ENCODE data around the gene GRB2.
A peak's percentile ranks its signal among the peaks of the same experiment; 100 is the strongest.

Gene GRB2

GRCh38 chr17:75316253-75316652 lies 89.2 kb downstream of the GRB2 start:
- Histone ChIP-seq H4K20me1 (no peaks in the 10 kb centered on the region), H3K36me3 (peaks cover 67% of the 10 kb centered on the region), H3K9me3 (no peaks in the 10 kb centered on the region), H3K27ac (no peak overlapping the region), H3K4me1 (peaks cover 20% of the 10 kb centered on the region), H3K4me2 (no peak overlapping the region), H3K4me3 (no peak overlapping the region), H3K27me3 (no peaks in the 10 kb centered on the region), H3K9ac (no peak overlapping the region)
- TF ChIP-seq Cebpa-rat (IDR thresholded peaks at IDR 0.05), result no peak

- Histone ChIP-seq H3K4me2 (no peak overlapping the region), H3K9ac (no peak overlapping the region)
- no peak for TF ChIP-seq Cebpa-rat (IDR thresholded peaks at IDR 0.05)
Measured at GRCh38 chr17:75315541-75316243, 89.8 kb downstream of the GRB2 start.

GRCh38 chr17:75313941-75314551 lies 91.4 kb downstream of the GRB2 start:
- H3K4me1 ChIP-seq, result peaks cover 31% of the 10 kb centered on the region
- no peak for TF ChIP-seq Cebpa-rat (IDR thresholded peaks at IDR 0.05)
- H3K4me3 ChIP-seq, result no peak overlapping the region
- H3K27ac ChIP-seq, result no peak overlapping the region
- H3K9ac ChIP-seq, result no peak overlapping the region
- H3K9me3 ChIP-seq, result no peaks in the 10 kb centered on the region
- peaks cover 45% of the 10 kb centered on the region for H3K36me3 ChIP-seq
- H3K4me2 ChIP-seq, result no peak overlapping the region
- no peaks in the 10 kb centered on the region for H4K20me1 ChIP-seq
- no peaks in the 10 kb centered on the region for H3K27me3 ChIP-seq

More at GRCh38 chr17:75315541-75316243, 89.8 kb downstream of the GRB2 start:
- no peaks in the 10 kb centered on the region for H3K9me3 ChIP-seq
- peaks cover 62% of the 10 kb centered on the region for H3K36me3 ChIP-seq
- no peak overlapping the region for H3K4me3 ChIP-seq
- peaks cover 20% of the 10 kb centered on the region for H3K4me1 ChIP-seq
- H3K27me3 ChIP-seq, result no peaks in the 10 kb centered on the region
- no peaks in the 10 kb centered on the region for H4K20me1 ChIP-seq
- no peak overlapping the region for H3K27ac ChIP-seq

GRCh38 chr17:75308732-75309629 lies 96.5 kb downstream of the GRB2 start:
- H4K20me1 ChIP-seq, result no peaks in the 10 kb centered on the region
- TF ChIP-seq Cebpa-rat (IDR thresholded peaks at IDR 0.05), result no peak
- peaks cover 44% of the 10 kb centered on the region for H3K4me1 ChIP-seq
- H3K27me3 ChIP-seq, result no peaks in the 10 kb centered on the region
- no peaks in the 10 kb centered on the region for H3K9me3 ChIP-seq
- H3K36me3 ChIP-seq, result peaks cover 3% of the 10 kb centered on the region; the same call in 1 of the 2 replicates
- H3K4me3 ChIP-seq, result no peak overlapping the region
- no peak overlapping the region for H3K27ac ChIP-seq
- H3K9ac ChIP-seq, result no peak overlapping the region
- no peak overlapping the region for H3K4me2 ChIP-seq

- peaks cover 9% of the 10 kb centered on the region; the same call in 1 of the 2 replicates for H3K36me3 ChIP-seq
- TF ChIP-seq Cebpa-rat (IDR thresholded peaks at IDR 0.05), result no peak
- no peaks in the 10 kb centered on the region for H4K20me1 ChIP-seq
- H3K27ac ChIP-seq, result 0 out of 2 replicates have a peak overlapping the region, but pooled peaks have one; percentile 22
- no peak overlapping the region for H3K9ac ChIP-seq
- peaks cover 43% of the 10 kb centered on the region for H3K4me1 ChIP-seq
- H3K4me3 ChIP-seq, result no peak overlapping the region
- H3K9me3 ChIP-seq, result no peaks in the 10 kb centered on the region
- H3K4me2 ChIP-seq, result peak overlapping the region; percentile 32; the same call in 1 of the 2 replicates
- H3K27me3 ChIP-seq, result no peaks in the 10 kb centered on the region
Measured at GRCh38 chr17:75307957-75308731, 97.3 kb downstream of the GRB2 start.

- Histone ChIP-seq H3K4me2 (no peak overlapping the region), H3K36me3 (peaks cover 16% of the 10 kb centered on the region; the same call in 1 of the 2 replicates), H3K27ac (no peak overlapping the region), H3K4me1 (peaks cover 22% of the 10 kb centered on the region), H3K27me3 (no peaks in the 10 kb centered on the region), H3K9me3 (no peaks in the 10 kb centered on the region), H3K4me3 (no peak overlapping the region), H4K20me1 (no peaks in the 10 kb centered on the region), H3K9ac (no peak overlapping the region)
- no peak for TF ChIP-seq Cebpa-rat (IDR thresholded peaks at IDR 0.05)
Measured at GRCh38 chr17:75301502-75302206, 103.8 kb downstream of the GRB2 start.

- H3K4me3 ChIP-seq, result no peak overlapping the region
- no peak overlapping the region for H3K27ac ChIP-seq
- H3K9ac ChIP-seq, result no peak overlapping the region
- no peak for TF ChIP-seq Cebpa-rat (IDR thresholded peaks at IDR 0.05)
- H3K27me3 ChIP-seq, result no peaks in the 10 kb centered on the region
- no peaks in the 10 kb centered on the region for H3K9me3 ChIP-seq
- no peak overlapping the region for H3K4me2 ChIP-seq
- peaks cover 16% of the 10 kb centered on the region; the same call in 1 of the 2 replicates for H3K36me3 ChIP-seq
- H4K20me1 ChIP-seq, result no peaks in the 10 kb centered on the region
- H3K4me1 ChIP-seq, result peaks cover 28% of the 10 kb centered on the region
Measured at GRCh38 chr17:75301049-75301448, 104.4 kb downstream of the GRB2 start.

- H3K9me3 ChIP-seq, result no peaks in the 10 kb centered on the region
- H3K27me3 ChIP-seq, result no peaks in the 10 kb centered on the region
- no peak overlapping the region for H3K27ac ChIP-seq
Measured at GRCh38 chr17:75300280-75300679, 105.2 kb downstream of the GRB2 start.

More at GRCh38 chr17:75300280-75300679, 105.2 kb downstream of the GRB2 start:
- no peak overlapping the region for H3K9ac ChIP-seq
- no peak overlapping the region for H3K4me3 ChIP-seq
- no peaks in the 10 kb centered on the region for H4K20me1 ChIP-seq
- H3K4me1 ChIP-seq, result peaks cover 36% of the 10 kb centered on the region
- peaks cover 16% of the 10 kb centered on the region; the same call in 1 of the 2 replicates for H3K36me3 ChIP-seq
- H3K4me2 ChIP-seq, result no peak overlapping the region
- 0 out of 2 replicates have a peak, but pooled peaks have one; percentile 51 for TF ChIP-seq Cebpa-rat (IDR thresholded peaks at IDR 0.05)
